CD4-positive, alpha-beta T cell treated with Interleukin-4 for 4 hours (primary cell): ENCODE results near the gene ING5.

Source experiments
- DNase-seq: peaks from one replicate; pipeline ENCODE4 v3.0.0-alpha.2; 2020

ING5 gene

GRCh38 chr2:241720099-241720498 is 18.3 kb downstream of the ING5 start:
- no peak for DNase-seq

DNA sequence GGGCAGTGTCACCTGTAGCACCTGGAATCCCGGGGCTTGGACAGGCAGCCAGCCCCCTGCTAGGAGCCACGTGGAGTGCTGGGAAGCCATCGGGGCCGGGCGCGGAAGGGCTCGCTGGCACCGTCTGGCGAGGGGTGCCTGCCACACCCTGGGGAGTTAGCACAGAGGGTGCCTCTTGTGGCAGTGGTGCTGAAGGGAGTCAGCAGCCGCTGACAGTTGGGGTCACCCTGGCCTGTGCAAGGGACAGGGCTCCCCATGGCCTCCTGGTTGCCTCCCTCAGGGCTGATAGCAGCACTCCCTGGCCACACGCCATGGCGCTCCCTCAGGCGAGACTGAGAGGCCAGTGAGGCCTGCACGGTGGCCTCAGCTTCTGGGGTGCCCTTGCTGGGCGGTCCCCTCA is 18.7 kb downstream of the ING5 start:
- no peak for DNase-seq

- DNase-seq = no peak
These were observed 20.0 kb downstream of the ING5 start for GRCh38 chr2:241721852-241722251.

GRCh38 chr2:241722896-241723454 is 21.1 kb downstream of the ING5 start:
- no peak for DNase-seq

- peak; percentile 29 for DNase-seq
These were observed 22.6 kb downstream of the ING5 start for GRCh38 chr2:241724259-241724974.

DNA sequence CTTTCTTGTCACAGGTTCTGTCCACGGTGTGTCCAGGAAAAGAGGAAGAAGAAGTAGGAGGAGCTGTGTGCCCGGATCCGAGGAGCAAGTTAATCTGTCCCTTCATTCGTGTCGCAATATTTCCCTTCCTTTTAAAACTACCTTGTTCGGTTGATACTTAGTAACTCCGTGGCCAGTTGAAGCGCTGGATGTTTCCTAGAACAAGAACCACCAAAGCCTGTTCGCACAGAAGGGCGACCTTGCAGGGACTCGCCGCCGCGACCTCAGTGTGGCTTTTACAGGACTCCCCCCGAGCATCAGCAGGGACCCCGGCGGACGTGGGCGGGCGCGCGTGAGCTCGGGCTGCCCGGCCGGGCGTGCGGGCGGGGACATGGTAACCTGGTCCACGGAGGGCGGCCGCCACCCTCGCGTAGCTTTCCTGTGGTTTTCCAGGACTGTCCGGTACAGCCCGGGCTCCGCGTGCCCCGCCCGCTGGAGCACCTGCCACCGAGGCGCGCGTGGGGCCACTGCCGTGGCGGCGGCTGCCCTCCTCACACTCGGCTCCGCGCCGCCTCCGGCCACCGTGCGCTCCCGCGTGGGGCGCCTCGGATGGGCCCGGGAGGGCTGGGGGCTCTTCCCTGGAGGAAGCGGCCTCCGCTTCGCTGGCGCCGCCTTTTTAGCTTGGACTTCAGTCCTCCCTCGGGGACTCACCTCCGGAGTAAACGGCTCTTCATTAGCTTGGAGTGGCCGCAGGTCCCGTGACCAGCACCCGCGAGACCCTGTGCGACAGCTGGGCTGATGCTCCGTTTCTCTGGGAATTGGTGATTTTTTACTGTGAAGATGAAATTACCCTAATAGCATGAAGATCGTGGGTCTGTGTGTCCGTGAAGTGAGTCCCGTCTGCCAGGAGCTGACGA is 23.4 kb downstream of the ING5 start:
- no peak for DNase-seq

GRCh38 chr2:241726459-241726858 is 24.6 kb downstream of the ING5 start:
- DNase-seq = no peak

DNA sequence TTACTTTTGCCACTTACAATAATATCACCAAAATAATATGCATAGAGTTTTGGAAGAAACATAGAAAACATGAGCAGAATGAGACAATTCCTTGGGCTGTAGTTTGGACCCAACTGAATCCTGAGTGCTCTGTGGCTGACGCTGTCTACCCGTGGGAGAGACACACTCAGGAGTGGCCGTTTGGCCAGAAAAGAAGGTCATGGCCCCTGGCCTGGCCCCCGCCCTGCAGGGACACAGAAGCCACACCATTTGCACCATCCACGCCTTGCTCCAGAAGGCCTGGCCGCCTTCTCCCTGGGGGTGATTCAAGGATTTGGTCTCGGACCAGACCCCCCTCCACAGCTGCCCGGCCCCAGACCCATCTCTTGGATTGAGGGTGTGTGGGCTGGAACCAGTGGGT is 26.2 kb downstream of the ING5 start:
- no peak for DNase-seq

DNA sequence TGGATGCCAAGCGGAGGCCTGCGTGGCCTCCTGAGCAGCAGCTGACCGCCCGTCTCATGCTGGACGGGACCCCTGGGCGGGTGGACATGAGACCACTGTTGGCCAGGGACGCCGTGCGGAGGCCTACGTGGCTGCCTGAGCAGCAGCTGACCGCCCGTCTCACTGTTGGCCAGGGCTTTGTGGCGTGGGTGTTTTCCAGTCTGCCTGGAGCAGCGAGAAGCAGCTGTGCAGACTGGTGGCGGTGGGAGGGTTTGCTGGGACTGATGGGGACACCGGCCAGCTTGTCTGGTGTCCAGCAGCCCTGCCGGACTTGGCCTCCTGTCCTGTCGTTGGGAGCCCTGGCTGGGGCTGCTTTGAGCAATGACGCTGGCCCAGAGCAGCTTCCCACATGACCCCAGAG is 26.8 kb downstream of the ING5 start:
- no peak for DNase-seq

DNA sequence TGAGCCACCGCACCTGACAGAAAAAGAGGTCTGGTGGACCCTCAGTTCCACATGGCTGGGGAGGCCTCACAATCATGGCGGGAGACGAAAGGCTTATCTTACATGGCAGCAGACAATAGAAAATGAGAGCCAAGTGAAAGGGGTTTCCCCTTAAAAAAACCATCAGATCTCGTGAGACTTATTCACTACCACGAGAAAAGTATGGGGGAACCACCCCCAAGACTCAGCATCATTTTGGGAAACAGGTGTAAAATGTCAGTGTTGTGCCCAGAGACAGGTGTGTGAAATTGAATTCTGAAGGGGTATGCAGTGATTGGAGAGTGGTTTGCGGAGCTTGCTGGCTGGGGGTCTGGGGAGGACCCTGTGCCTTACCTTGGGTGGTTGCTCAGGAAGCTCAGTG is 28.0 kb downstream of the ING5 start:
- DNase-seq = no peak

DNA sequence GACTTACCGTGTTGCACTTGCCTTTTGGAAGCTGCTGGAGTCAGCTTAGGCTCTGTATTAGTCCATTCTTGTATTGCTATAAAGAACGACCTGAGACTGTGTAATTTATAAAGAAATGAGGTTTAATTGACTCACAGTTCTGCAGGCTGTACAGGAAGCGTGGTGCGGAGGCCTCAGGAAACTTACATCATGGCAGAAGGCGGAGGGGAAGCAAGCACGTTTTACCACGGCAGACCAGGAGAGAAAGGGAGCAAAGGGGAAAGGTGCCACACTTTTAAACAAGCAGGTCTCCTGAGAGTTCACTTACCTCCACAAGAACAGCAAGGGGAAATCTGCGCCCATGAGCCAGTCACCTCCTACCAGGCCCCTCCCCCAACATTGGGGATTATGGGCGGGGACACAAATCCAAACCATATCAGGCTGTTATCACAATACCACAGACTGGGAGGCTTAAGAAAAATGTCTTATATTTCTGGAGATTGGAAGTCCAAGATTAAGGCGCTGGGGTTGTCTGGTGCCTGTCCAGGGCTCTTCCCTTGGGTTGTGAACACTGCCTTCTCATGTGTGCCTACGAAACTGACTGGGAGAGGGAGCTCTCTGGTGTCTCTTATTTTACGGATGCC is 28.9 kb downstream of the ING5 start:
- DNase-seq = no peak

- DNase-seq = peak; percentile 49
These were observed 30.8 kb downstream of the ING5 start for GRCh38 chr2:241732513-241733186.

- DNase-seq = no peak
These were observed 31.8 kb downstream of the ING5 start for GRCh38 chr2:241733391-241734207.

GRCh38 chr2:241734208-241734466 is 32.3 kb downstream of the ING5 start:
- no peak for DNase-seq

DNA sequence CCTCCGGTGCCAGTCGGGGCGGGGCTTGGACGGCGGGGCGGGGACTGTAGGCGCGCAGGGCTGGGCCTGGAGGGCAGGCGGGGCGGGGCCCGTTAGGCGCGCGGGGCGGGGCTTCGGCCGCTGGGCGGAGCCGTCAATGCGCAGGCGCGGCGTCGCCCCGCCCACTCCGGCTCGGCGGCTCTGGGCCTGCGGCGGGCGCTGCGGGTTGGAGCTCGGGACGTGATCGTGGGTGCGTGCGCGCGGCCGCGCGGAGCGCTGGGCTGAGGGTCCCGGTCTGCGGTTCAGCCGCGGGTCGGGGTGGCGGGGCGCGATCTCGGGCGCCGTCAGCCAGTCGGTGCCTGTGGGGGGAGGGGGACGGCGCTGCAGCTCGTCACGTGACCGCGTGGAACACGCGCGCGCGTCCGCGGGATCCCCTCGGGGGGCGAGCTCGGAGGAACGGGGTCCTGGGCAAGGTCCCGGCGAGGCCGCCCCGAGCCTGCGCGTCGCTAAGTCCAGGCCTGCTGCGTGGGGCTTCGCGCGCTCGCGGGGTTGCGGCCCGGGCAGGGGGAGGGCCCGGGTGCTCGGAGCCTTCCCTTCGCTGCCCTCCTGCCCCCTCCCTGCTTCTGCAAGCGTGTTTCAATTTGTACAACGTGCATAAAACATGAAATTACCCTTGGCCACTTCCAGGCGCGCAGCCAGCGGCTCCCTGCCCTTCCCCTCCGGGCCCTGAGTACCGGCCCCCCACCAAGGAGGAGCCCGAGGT is 32.8 kb downstream of the ING5 start, which contains the start of gene D2HGDH:
Gene D2HGDH, plus strand, starts transcription at position 164 of the 742 bp plus-strand sequence. CDS start 595 bp downstream, outside the sequence.
- DNase-seq = peak; percentile 82

- DNase-seq = no peak
These were observed 34.3 kb downstream of the ING5 start for GRCh38 chr2:241736111-241736510.

DNA sequence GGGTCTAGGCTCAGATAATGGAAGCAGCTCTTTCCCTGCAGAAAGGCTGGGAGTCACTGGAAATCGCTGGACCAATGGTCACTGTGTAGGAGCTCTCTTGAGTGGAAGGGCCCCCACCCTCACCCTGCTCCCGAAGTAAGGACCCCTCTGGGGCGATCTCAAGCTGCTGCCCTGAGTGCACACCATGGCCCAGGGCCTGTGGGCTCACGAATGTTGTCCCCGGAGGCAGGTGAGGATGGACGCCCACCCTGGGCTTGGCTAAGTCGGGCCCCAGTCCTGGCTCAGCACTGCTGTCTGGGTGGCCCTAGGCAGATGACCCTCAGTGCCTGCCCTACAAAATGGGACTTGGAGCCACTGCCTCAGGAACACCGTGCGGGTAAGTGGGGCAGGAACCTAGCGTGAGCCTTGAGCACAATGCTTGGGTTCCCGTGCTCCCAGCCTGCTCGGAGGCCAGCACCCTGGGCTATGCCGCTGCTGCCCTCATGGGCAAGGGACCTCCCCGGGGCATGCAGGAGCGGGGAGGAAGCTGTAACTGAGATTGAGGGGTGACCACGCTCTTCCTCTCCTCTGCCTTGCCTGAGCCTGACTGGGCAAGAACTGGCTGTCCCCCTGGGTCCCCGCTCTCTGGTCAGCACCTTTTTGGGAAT is 36.3 kb downstream of the ING5 start:
- no peak for DNase-seq

- DNase-seq = no peak
These were observed 37.3 kb downstream of the ING5 start for GRCh38 chr2:241739177-241739576.

DNA sequence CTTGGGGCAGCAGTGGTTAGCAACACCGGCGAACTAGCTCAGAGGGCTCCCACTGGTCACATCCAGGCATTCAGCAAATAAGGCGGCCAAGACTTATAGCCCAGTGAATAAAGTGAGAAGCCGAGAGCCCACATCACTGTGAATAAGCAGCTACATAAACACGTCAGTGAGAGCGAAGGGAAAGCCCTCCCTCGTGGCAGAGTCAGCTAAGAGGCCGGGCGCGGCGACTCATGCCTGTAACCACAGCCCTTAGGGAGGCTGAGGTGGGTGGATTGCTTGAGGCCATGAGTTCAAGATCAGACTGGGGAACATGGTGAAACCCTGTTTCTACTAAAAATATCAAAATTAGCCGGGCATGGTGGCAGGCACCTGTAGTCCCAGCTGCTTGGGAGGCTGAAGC is 37.8 kb downstream of the ING5 start:
- DNase-seq = peak; percentile 9

GRCh38 chr2:241741016-241741415 is 39.2 kb downstream of the ING5 start:
- DNase-seq = peak; percentile 45
